ENCODE results near the gene EPB41. TPM values are rescaled to one million over a fixed set of nuclear protein-coding genes. Genes with fewer than 3 reads are reported as not detected.
A peak's percentile ranks its signal among the peaks of the same experiment; 100 is the strongest.

The EPB41 gene
- total and polyA plus RNA-seq, 9 of the 15 experiments (the other 6 are each of a cell fraction or from before 2014, with no cell fraction given), result 3.7 to 213 (median 141) TPM

DNA sequence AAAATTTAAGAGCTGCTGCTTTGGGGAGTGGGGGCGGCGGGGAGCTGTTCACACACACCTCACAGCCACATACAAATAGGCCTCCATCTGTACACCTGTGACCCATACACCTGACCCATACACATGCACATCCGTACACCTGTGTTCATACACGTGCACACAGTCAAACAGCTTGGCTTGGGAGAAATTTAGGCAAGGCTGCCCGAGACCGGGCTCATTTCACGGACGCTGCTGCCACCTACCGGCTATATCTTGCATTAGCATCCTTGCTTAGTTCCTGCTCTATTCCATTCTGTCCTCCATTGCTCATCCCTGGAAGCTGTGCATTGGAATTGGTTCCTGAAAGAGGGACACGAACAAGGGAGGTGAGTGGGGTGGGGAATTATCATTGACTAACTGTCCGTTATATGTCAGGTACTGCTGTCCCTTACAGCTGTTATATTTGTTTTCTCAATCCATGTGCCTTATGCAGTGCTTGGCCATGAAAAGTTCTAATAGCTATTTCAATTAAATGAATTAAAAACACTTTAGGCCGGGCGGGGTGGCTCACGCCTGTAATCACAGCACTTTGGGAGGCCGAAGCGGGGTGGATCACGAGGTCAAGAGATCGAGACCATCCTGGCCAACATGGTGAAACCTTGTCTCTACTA lies 37.1 kb upstream of the EPB41 start (continued):
- TF ChIP-seq, protein P1, sequence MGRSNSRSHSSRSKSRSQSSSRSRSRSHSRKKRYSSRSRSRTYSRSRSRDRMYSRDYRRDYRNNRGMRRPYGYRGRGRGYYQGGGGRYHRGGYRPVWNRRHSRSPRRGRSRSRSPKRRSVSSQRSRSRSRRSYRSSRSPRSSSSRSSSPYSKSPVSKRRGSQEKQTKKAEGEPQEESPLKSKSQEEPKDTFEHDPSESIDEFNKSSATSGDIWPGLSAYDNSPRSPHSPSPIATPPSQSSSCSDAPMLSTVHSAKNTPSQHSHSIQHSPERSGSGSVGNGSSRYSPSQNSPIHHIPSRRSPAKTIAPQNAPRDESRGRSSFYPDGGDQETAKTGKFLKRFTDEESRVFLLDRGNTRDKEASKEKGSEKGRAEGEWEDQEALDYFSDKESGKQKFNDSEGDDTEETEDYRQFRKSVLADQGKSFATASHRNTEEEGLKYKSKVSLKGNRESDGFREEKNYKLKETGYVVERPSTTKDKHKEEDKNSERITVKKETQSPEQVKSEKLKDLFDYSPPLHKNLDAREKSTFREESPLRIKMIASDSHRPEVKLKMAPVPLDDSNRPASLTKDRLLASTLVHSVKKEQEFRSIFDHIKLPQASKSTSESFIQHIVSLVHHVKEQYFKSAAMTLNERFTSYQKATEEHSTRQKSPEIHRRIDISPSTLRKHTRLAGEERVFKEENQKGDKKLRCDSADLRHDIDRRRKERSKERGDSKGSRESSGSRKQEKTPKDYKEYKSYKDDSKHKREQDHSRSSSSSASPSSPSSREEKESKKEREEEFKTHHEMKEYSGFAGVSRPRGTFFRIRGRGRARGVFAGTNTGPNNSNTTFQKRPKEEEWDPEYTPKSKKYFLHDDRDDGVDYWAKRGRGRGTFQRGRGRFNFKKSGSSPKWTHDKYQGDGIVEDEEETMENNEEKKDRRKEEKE (IDR thresholded peaks at IDR 0.05; ENCODE audit: borderline replicate concordance in 1 of 2, control insufficient read depth in 1 of 2, low read depth in 2 of 2, low read length in 1 of 2), result no peak
- TF ChIP-seq SRSF1 (IDR thresholded peaks at IDR 0.05; ENCODE audit: low read depth, low read length) (no peak), HMG20A (CRISPR knock-in tag; conservative IDR thresholded peaks at IDR 0.05) (no peak), BRCA1 (IDR thresholded peaks at IDR 0.05) (no peak), BRCA1 (CRISPR knock-in tag; IDR thresholded peaks at IDR 0.05) (no peak), FOXA1 (IDR thresholded peaks at IDR 0.05; ENCODE audit: borderline replicate concordance) (no peak), RREB1 (CRISPR knock-in tag; IDR thresholded peaks at IDR 0.05) (0 out of 2 replicates have a peak, but pooled peaks have one; percentile 26), RERE (CRISPR knock-in tag; IDR thresholded peaks at IDR 0.05; ENCODE audit: borderline replicate concordance) (no peak), E4F1 (CRISPR knock-in tag; IDR thresholded peaks at IDR 0.05; ENCODE audit: borderline replicate concordance) (no peak)
